Uterus (tissue), 4 donors: ENCODE results near the gene NEGR1. TPM values are rescaled to one million over a fixed set of nuclear protein-coding genes. Genes with fewer than 3 reads are reported as not detected.

Experiments
- DNase-seq, 2 donors: peaks; one replicate each; pipeline ENCODE4 v3.0.0-alpha.2; 2019 to 2020
- H3K27ac ChIP-seq, 2 donors: fragments of 200-600 bp; sonication (generic); 1 replicate in 1 of 2; 2 replicates in 1 of 2; pipeline ENCODE4 v1.5.1; 2016 to 2018
- H3K27me3 ChIP-seq, 2 donors: fragments of 200-600 bp; sonication (generic); one replicate each; pipeline ENCODE4 v1.5.1; 2018 to 2019; ENCODE audit warnings: control low read depth in 1 of 2
- H3K36me3 ChIP-seq, 2 donors: fragments of 200-600 bp; sonication (generic); one replicate each; pipeline ENCODE4 v1.5.1; 2019; ENCODE audit warnings: control low read depth in 1 of 2
- H3K4me1 ChIP-seq, 2 donors: fragments of 200-600 bp; sonication (generic); one replicate each; pipeline ENCODE4 v1.5.1; 2018 to 2019; ENCODE audit warnings: control low read depth in 1 of 2
- H3K4me3 ChIP-seq, 2 donors: fragments of 200-600 bp; sonication (generic); 1 replicate in 1 of 2; 2 replicates in 1 of 2; pipeline ENCODE4 v1.5.1; 2018 to 2019; ENCODE audit warnings: mild to moderate bottlenecking in 1 of 2
- H3K9me3 ChIP-seq, 2 donors: fragments of 200-600 bp; sonication (generic); one replicate each; pipeline ENCODE4 v1.5.1; 2019; ENCODE audit warnings: control low read depth in 1 of 2
- CTCF ChIP-seq, 4 experiments: fragments of 200-600 bp in 2 of 4; fragments of 450-650 bp in 2 of 4; sonication (generic) in 2 of 4; IDR thresholded peaks; one replicate each; pipeline ENCODE4 v1.5.1; 2016 to 2019; ENCODE audit warnings: antibody characterized with exemption in 4 of 4, mild to moderate bottlenecking in 2 of 4, moderate library complexity in 1 of 4
- POLR2A ChIP-seq, 2 donors: fragments of 450-650 bp; IDR thresholded peaks; one replicate each; pipeline ENCODE4 v1.6.1; 2016; ENCODE audit warnings: antibody characterized with exemption in 2 of 2, mild to moderate bottlenecking in 1 of 2, moderate library complexity in 1 of 2
- intact Hi-C: fragments of 100-400 bp; cut with DNase I; formaldehyde crosslinking; loops from one replicate; pipeline ENCODE4 v1.15.1; 2023; ENCODE audit warnings: low total_unique reads
- total RNA-seq, 4 donors: library from RNA; depleted of rRNA in 3 of 4; stranded (reverse); fragments of >200 nt in 3 of 4; gene quantifications; one replicate each; pipeline versions ENCODE4 v1.1.0 to v1.2.4, GENCODE V29; 2014 to 2023
- donor health status: DM: yes; HTN: yes; CAD: no.

The NEGR1 gene
- total RNA-seq, 4 donors from 2014 or later, result 6.7 to 42.9 (median 33.3) TPM

GRCh38 chr1:71706029-71706671, 576.2 kb downstream of the NEGR1 start:
- Histone ChIP-seq H3K4me1 (no peaks in the 10 kb centered on the region), H3K27me3 (no peaks in the 10 kb centered on the region), H3K4me3 (no peak overlapping the region), H3K36me3 (no peaks in the 10 kb centered on the region), H3K9me3 (peaks cover 0 to 7% of the 10 kb centered on the region in 2 donors), H3K27ac (no peak overlapping the region)
- no peak for TF ChIP-seq POLR2A (IDR thresholded peaks at IDR 0.05)
- TF ChIP-seq CTCF (IDR thresholded peaks at IDR 0.05), result no peak
- no peak for DNase-seq
- intact Hi-C loops, result no loop called here

GRCh38 chr1:71698186-71698585, 584.2 kb downstream of the NEGR1 start:
- Histone ChIP-seq H3K27me3 (no peaks in the 10 kb centered on the region), H3K9me3 (no peaks in the 10 kb centered on the region), H3K36me3 (no peaks in the 10 kb centered on the region), H3K4me3 (no peak overlapping the region), H3K27ac (no peak overlapping the region), H3K4me1 (no peaks in the 10 kb centered on the region)
- TF ChIP-seq POLR2A (IDR thresholded peaks at IDR 0.05) (no peak), CTCF (IDR thresholded peaks at IDR 0.05) (no peak)
- DNase-seq, result no peak
- intact Hi-C loops, result no loop called here

- no peak for TF ChIP-seq CTCF (IDR thresholded peaks at IDR 0.05)
- no peak for TF ChIP-seq POLR2A (IDR thresholded peaks at IDR 0.05)
- H3K36me3 ChIP-seq, result no peaks in the 10 kb centered on the region
- no peak for DNase-seq
- no peaks in the 10 kb centered on the region for H3K4me1 ChIP-seq
- no peaks in the 10 kb centered on the region for H3K27me3 ChIP-seq
- H3K4me3 ChIP-seq, result no peak overlapping the region
- no peak overlapping the region for H3K27ac ChIP-seq
- no peaks in the 10 kb centered on the region for H3K9me3 ChIP-seq
- intact Hi-C loops, result no loop called here
Observed at GRCh38 chr1:71695821-71696220, 586.5 kb downstream of the NEGR1 start.

- TF ChIP-seq CTCF (IDR thresholded peaks at IDR 0.05) (no peak), POLR2A (IDR thresholded peaks at IDR 0.05) (no peak)
- intact Hi-C loops, result no loop called here
- Histone ChIP-seq H3K36me3 (no peaks in the 10 kb centered on the region), H3K4me3 (no peak overlapping the region), H3K27ac (no peak overlapping the region), H3K9me3 (no peaks in the 10 kb centered on the region), H3K27me3 (no peaks in the 10 kb centered on the region), H3K4me1 (no peaks in the 10 kb centered on the region)
- DNase-seq, result no peak
Observed at GRCh38 chr1:71695084-71695483, 587.3 kb downstream of the NEGR1 start.

GRCh38 chr1:71693581-71693980, 588.8 kb downstream of the NEGR1 start:
- Histone ChIP-seq H3K27ac (no peak overlapping the region), H3K9me3 (no peaks in the 10 kb centered on the region), H3K4me3 (no peak overlapping the region), H3K27me3 (no peaks in the 10 kb centered on the region), H3K36me3 (no peaks in the 10 kb centered on the region), H3K4me1 (no peaks in the 10 kb centered on the region)
- no peak for TF ChIP-seq POLR2A (IDR thresholded peaks at IDR 0.05)
- no peak for TF ChIP-seq CTCF (IDR thresholded peaks at IDR 0.05)
- no peak for DNase-seq
- intact Hi-C loops, result no loop called here
